ENCODE data around the gene ADAP2. TPM values are rescaled to one million over a fixed set of nuclear protein-coding genes. Genes with fewer than 3 reads are reported as not detected.
"Not testable (repeated sequence)": the region's sequence is repeated elsewhere in the genome, so short reads cannot be mapped to it uniquely, and the experiment has no call there.

ADAP2 gene
- total RNA-seq, 3 donors from 2014 or later = 7.5 to 40.0 (median 12.3) TPM

- no peak for TF ChIP-seq POLR2A (IDR thresholded peaks at IDR 0.05)
- TF ChIP-seq, protein P1, sequence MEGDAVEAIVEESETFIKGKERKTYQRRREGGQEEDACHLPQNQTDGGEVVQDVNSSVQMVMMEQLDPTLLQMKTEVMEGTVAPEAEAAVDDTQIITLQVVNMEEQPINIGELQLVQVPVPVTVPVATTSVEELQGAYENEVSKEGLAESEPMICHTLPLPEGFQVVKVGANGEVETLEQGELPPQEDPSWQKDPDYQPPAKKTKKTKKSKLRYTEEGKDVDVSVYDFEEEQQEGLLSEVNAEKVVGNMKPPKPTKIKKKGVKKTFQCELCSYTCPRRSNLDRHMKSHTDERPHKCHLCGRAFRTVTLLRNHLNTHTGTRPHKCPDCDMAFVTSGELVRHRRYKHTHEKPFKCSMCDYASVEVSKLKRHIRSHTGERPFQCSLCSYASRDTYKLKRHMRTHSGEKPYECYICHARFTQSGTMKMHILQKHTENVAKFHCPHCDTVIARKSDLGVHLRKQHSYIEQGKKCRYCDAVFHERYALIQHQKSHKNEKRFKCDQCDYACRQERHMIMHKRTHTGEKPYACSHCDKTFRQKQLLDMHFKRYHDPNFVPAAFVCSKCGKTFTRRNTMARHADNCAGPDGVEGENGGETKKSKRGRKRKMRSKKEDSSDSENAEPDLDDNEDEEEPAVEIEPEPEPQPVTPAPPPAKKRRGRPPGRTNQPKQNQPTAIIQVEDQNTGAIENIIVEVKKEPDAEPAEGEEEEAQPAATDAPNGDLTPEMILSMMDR (IDR thresholded peaks at IDR 0.05) = no peak
- no peak for TF ChIP-seq POLR2AphosphoS5 (IDR thresholded peaks at IDR 0.05)
- Histone ChIP-seq H3K27ac (no peak overlapping the region), H3K36me3 (no peaks in the 10 kb centered on the region), H3K4me3 (no peak overlapping the region), H3K9me3 (no peaks in the 10 kb centered on the region), H3K27me3 (no peaks in the 10 kb centered on the region), H3K4me1 (no peaks in the 10 kb centered on the region)
- intact Hi-C loops (cut with DNase I; ENCODE audit: low total_unique reads) = no loop called here
- DNase-seq (ENCODE audit: low spot score in 2 of 2) = no peak
Measured at GRCh38 chr17:30961209-30962188, 39.8 kb downstream of the ADAP2 start.

DNA sequence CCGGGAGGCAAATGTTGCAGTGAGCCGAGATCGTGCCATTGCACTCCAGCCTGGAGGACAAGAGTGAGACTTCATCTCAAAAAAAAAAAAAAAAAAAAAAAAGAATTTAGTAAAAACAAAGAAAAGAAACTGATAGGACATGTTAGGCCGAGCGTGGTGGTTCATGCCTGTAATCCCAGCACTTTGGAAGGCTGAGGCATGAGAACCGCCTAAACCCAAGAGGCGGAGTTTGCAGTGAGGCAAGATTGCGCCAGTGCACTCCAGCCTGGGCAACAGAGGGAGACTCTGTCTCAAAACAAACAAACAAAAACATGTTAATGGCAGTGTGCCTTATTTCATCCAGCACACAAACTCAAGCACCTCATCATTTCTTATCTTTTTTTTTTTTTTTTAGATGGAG lies 42.6 kb downstream of the ADAP2 start:
- DNase-seq (ENCODE audit: low spot score in 2 of 2) = peak in 1 of 2 donors; percentile 5
- H3K9me3 ChIP-seq; H3K27me3 ChIP-seq; H3K27ac ChIP-seq; H3K4me1 ChIP-seq; H3K36me3 ChIP-seq; H3K4me3 ChIP-seq; intact Hi-C loops (cut with DNase I; ENCODE audit: low total_unique reads): not testable (repeated sequence)

DNA sequence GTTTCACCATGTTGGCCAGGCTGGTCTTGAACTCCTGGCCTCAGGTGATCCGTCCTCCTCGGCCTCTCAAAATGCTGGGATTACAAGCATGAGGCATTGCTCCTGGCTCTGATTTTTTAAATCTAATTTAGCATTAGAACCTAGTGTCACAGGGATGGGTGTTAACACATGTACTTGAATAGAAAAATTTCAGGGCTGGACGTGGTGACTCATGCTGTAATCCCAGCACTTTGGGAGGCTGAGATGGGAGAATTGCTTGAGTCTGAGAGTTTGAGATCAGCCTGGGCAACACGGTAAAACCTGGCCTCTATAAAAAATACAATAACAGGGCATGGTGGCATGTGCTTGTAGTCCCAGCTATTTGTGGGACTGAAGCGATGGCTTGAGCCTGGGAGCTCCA lies 43.1 kb downstream of the ADAP2 start:
- H3K27ac ChIP-seq = no peak overlapping the region
- intact Hi-C loops (cut with DNase I; ENCODE audit: low total_unique reads) = no loop called here

DNA sequence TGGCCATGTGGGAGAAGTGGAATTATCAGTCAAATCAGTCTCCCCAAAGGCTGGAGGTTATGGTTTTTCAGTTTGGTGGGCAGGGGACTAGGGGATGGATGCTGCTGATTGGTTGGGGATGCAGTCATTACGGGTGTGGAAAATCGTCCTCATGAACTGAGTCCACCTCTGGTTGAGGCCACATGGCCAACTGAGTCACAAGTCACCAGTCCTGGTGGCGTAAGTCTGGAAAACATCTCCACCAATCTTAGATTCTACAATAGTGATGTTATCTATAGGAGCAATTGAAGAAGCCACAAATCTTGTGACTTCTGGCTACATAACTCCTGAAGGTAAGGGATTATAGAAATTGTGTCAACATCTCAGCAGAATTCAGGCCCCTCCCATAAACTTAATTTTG lies 43.9 kb downstream of the ADAP2 start:
- Histone ChIP-seq H3K36me3 (no peaks in the 10 kb centered on the region), H3K27ac (no peak overlapping the region), H3K4me3 (no peak overlapping the region), H3K9me3 (no peaks in the 10 kb centered on the region), H3K27me3 (no peaks in the 10 kb centered on the region), H3K4me1 (no peaks in the 10 kb centered on the region)
- no peak for DNase-seq (ENCODE audit: low spot score in 2 of 2)
- intact Hi-C loops (cut with DNase I; ENCODE audit: low total_unique reads) = no loop called here
- TF ChIP-seq POLR2AphosphoS5 (IDR thresholded peaks at IDR 0.05) = no peak

More for the DNA sequence above, 43.1 kb downstream of the ADAP2 start:
- no peaks in the 10 kb centered on the region for H3K4me1 ChIP-seq
- TF ChIP-seq POLR2A (IDR thresholded peaks at IDR 0.05) = no peak
- TF ChIP-seq POLR2AphosphoS5 (IDR thresholded peaks at IDR 0.05) = no peak
- TF ChIP-seq, protein P1 (IDR thresholded peaks at IDR 0.05) = no peak
- no peaks in the 10 kb centered on the region for H3K27me3 ChIP-seq
- no peaks in the 10 kb centered on the region for H3K36me3 ChIP-seq
- no peak overlapping the region for H3K4me3 ChIP-seq
- DNase-seq (ENCODE audit: low spot score in 2 of 2) = no peak
- no peaks in the 10 kb centered on the region for H3K9me3 ChIP-seq

- H3K27ac ChIP-seq; H3K36me3 ChIP-seq; intact Hi-C loops (cut with DNase I; ENCODE audit: low total_unique reads); H3K27me3 ChIP-seq; H3K9me3 ChIP-seq; H3K4me3 ChIP-seq; H3K4me1 ChIP-seq: not testable (repeated sequence)
- peak in 1 of 2 donors; percentile 12 for DNase-seq (ENCODE audit: low spot score in 2 of 2)
Measured at GRCh38 chr17:30967911-30968310, 46.2 kb downstream of the ADAP2 start.

DNA sequence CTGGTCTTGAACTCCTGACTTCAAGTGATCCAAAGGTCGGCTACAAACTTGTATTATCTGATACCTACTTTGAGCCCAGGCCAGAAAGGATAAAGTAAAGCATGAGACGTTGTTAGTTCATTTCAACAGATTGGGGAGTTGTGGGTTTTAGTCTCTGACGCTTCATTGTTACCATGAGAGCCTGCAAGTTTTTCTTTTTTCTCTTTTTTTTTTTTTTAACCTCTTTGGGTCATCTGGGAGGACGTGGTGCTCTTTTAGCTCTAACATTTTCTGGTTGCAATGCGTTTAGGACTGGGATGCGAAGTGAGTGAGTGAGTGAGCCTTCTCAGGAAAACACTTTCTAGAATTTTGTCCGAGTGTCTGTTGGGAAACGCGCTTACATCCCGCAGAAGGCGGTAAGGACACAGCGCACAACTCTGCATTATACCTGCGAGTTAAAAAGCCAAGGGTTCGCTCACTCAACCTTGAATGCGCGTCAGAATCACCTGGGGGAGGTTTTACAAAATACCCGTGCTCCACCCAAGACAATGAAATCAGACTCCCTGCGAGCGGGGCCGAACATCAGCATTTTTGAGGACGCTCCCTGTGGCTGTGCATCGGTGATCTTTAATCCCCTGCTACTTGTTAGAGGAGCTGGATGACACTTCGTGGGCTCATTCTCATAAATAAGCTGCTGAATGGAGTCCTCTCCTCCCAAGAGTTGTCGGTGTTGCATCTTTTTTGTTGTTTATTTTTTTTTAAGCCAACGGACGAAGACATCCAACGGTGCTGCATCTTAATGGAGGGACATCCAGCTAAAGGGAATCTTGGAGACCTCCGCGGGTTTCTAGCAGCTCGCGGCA lies 48.5 kb downstream of the ADAP2 start:
- Histone ChIP-seq H3K4me1 (no peaks in the 10 kb centered on the region), H3K9me3 (no peaks in the 10 kb centered on the region), H3K27me3 (no peaks in the 10 kb centered on the region), H3K4me3 (peak overlapping the region; percentile 77 to 89 (median 81)), H3K36me3 (no peaks in the 10 kb centered on the region), H3K27ac (peak overlapping the region; percentile 95 to 96)
- TF ChIP-seq POLR2A (IDR thresholded peaks at IDR 0.05) = no peak
- TF ChIP-seq, protein P1 (IDR thresholded peaks at IDR 0.05) = no peak
- TF ChIP-seq POLR2AphosphoS5 (IDR thresholded peaks at IDR 0.05) = no peak
- intact Hi-C loops (cut with DNase I; ENCODE audit: low total_unique reads) = no loop called here
- DNase-seq (ENCODE audit: low spot score in 2 of 2) = peak in 1 of 2 donors; percentile 38
